OCI-LY7 (cell line): ENCODE data around the gene FBXW8. TPM values are rescaled to one million over a fixed set of nuclear protein-coding genes. Genes with fewer than 3 reads are reported as not detected.

Source experiments
- BruUV-seq: library from RNA; stranded (reverse); fragments of 400-500 nt; replicated peaks from 2 replicates; lab custom pipeline; 2021; lab: Mats Ljungman, UMichigan
- CTCF ChIA-PET: fragments of 300-600 bp; sonication (Branson Sonifier 250); formaldehyde crosslinking; loops from one replicate; lab custom pipeline; 2022; ENCODE audit warnings: antibody characterized with exemption; ENCODE audit not compliant: unreplicated experiment; lab: Charles Lee
- POLR2A ChIA-PET: fragments of 300-600 bp; sonication (Branson Sonifier 250); formaldehyde crosslinking; loops from one replicate; lab custom pipeline; 2022; ENCODE audit warnings: antibody characterized with exemption; lab: Charles Lee
- DNase-seq: peaks from one replicate; pipeline ENCODE4 v3.0.0-alpha.2; 2015; ENCODE audit warnings: low spot score
- H2AFZ ChIP-seq: fragments of 200-600 bp; sonication (generic), shearing (Covaris generic); 2 replicates; pipeline ENCODE4 v1.6.1; 2014; ENCODE audit warnings: mild to moderate bottlenecking, antibody characterized with exemption, low read length, moderate library complexity
- H3K27ac ChIP-seq: fragments of 200-600 bp; sonication (generic); 2 replicates; pipeline ENCODE4 v1.5.1; 2014; ENCODE audit warnings: mixed run types, low read depth, mild to moderate bottlenecking, moderate library complexity, low read length, inconsistent platforms; ENCODE audit not compliant: poor library complexity, severe bottlenecking
- H3K36me3 ChIP-seq: fragments of 200-600 bp; sonication (generic); 2 replicates; pipeline ENCODE4 v1.6.1; 2014; ENCODE audit warnings: mild to moderate bottlenecking, antibody characterized with exemption, low read length, moderate library complexity, mixed read lengths; ENCODE audit not compliant: insufficient read depth
- H3K4me1 ChIP-seq: fragments of 200-600 bp; sonication (generic); 2 replicates; pipeline ENCODE4 v1.5.1; 2014; ENCODE audit warnings: mild to moderate bottlenecking, low read length; ENCODE audit not compliant: insufficient read depth, poor library complexity, severe bottlenecking
- H3K4me2 ChIP-seq: fragments of 200-600 bp; sonication (generic); 2 replicates; pipeline ENCODE4 v1.6.1; 2014; ENCODE audit warnings: mild to moderate bottlenecking, low read length
- H3K4me3 ChIP-seq: fragments of 200-600 bp; sonication (generic); 2 replicates; pipeline ENCODE4 v1.5.1; 2014; ENCODE audit warnings: mild to moderate bottlenecking, low read depth, low read length; ENCODE audit not compliant: poor library complexity, severe bottlenecking
- H3K79me2 ChIP-seq: fragments of 200-600 bp; sonication (generic); 2 replicates; pipeline ENCODE4 v1.6.1; 2016; ENCODE audit warnings: low read depth, mild to moderate bottlenecking, low read length, moderate library complexity, mixed read lengths; ENCODE audit not compliant: insufficient read depth
- H3K9me2 ChIP-seq: fragments of 200-600 bp; sonication (generic); 2 replicates; pipeline ENCODE4 v1.6.1; 2016; ENCODE audit warnings: mild to moderate bottlenecking, low read length, mixed read lengths; ENCODE audit not compliant: insufficient read depth
- H3K9me3 ChIP-seq: fragments of 200-600 bp; sonication (generic); 2 replicates; pipeline ENCODE4 v1.6.1; 2014; ENCODE audit warnings: mild to moderate bottlenecking, mixed run types, low read length, mixed read lengths
- H4K20me1 ChIP-seq: fragments of 200-600 bp; sonication (generic); 2 replicates; pipeline ENCODE4 v1.6.1; 2014; ENCODE audit warnings: mild to moderate bottlenecking, antibody characterized with exemption, low read length, moderate library complexity, mixed read lengths; ENCODE audit not compliant: insufficient read depth
- EZH2phosphoT487 ChIP-seq: fragments of 200-600 bp; sonication (generic); IDR thresholded peaks from 2 replicates; pipeline ENCODE4 v1.6.1; 2018; ENCODE audit warnings: low read depth, borderline replicate concordance, mild to moderate bottlenecking, mixed run types, antibody characterized with exemption, low read length, moderate library complexity, mixed read lengths
- intact Hi-C: fragments of 100-400 bp; cut with micrococcal nuclease; formaldehyde crosslinking; loops from one replicate; pipeline ENCODE4 v1.10.0; 2022; ENCODE audit not compliant: unreplicated experiment
- total RNA-seq, 2 experiments: library from RNA; depleted of rRNA in 1 of 2; stranded (reverse); fragments of >200 nt in 1 of 2; shearing (Covaris generic) in 1 of 2; gene quantifications; 2 replicates each; pipeline ENCODE4 v1.2.3, GENCODE V29; 2014 to 2022
- TF ChIP-seq, protein P1 (sequence below): fragments of 200-600 bp; sonication (generic); conservative IDR thresholded peaks from 2 replicates; pipeline ENCODE4 v1.5.1; 2014; ENCODE audit warnings: mild to moderate bottlenecking, antibody characterized with exemption, low read length, moderate library complexity, mixed read lengths

The FBXW8 gene
- total RNA-seq, 2 experiments from 2014 or later = 29.8 to 34.0 TPM

DNA sequence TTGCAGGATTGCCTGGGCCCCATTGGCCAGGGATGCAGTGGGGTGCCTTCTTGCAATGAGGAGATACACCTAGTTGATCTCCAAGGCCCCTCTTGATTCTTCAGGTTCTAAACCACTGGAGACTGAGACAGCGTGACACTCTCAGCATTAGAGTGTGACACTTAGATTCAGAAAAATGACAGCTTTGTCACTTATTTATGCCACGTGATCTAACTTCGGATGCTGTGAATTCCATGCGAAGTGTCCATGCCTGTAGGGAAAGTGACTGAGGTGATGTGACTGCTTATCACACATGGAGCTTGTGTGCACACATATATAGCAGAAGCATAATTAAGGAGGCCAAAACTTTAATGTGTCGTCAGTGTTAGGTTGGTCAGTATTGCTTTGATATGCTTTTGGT, 30.4 kb downstream of the FBXW8 start:
- Histone ChIP-seq H3K4me1 (no peaks in the 10 kb centered on the region), H3K4me3 (no peak overlapping the region), H2AFZ (no peak overlapping the region), H3K79me2 (no peaks in the 10 kb centered on the region), H3K27ac (no peak overlapping the region), H3K36me3 (peaks cover 48% of the 10 kb centered on the region), H4K20me1 (no peaks in the 10 kb centered on the region), H3K4me2 (no peak overlapping the region), H3K9me3 (peaks cover 11% of the 10 kb centered on the region; the same call in 1 of the 2 replicates), H3K9me2 (no peaks in the 10 kb centered on the region)
- DNase-seq = no peak
- no peak for TF ChIP-seq EZH2phosphoT487
- POLR2A ChIA-PET = no interaction called here
- CTCF ChIA-PET = no interaction called here
- intact Hi-C loops = no loop called here
- no TSS peak for BruUV-seq

DNA sequence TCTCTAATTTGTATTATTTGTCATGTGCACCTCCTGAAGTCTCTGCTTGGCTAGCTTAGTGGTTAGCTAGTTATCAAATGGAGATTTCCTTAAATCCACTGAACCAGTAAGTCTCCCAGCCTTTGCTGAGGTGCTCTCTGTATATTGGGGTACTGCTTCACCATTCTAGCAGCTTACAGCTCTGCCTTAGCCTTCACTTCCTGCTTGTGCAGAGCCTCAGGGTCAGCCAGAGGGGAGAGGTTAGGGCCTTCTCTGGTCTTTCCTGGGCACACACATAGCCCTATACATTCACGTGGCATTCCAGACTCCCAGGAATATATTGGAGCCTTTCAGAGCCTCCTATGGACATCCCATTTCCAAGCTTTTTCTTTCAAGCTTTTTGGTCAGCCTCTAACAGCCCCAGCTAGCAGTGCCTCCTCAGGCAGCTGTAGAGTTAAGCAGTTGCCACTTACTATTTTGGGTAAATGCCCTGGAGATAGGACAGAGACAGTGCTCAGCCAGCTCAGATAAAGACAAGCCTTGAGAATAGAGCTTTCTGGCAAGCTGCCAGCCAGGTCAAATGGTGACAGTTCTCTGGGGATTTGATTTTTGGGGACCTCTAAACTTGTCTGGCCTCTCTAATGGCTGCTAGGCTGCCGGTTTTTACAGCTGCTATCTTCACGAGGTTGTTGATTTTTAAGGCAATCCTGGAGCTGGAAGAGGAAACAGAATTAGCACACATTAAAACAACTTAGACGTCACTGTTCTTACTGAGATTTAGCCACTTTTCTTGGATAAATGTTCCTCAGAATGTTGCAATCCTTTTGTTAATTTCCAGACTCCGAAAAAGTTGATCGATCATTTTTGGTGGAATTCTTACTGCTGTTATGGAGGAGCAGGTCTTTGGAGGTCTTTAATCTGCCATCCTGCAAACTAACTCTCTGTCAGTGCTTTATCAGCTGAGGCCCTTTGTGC, 32.9 kb downstream of the FBXW8 start:
- no peak overlapping the region for H3K27ac ChIP-seq
- H3K9me3 ChIP-seq = peaks cover 11% of the 10 kb centered on the region; the same call in 1 of the 2 replicates
- CTCF ChIA-PET = no interaction called here
- H4K20me1 ChIP-seq = no peaks in the 10 kb centered on the region
- H3K4me1 ChIP-seq = no peaks in the 10 kb centered on the region
- intact Hi-C loops = no loop called here
- H3K4me2 ChIP-seq = no peak overlapping the region
- H2AFZ ChIP-seq = no peak overlapping the region
- TF ChIP-seq, protein P1, sequence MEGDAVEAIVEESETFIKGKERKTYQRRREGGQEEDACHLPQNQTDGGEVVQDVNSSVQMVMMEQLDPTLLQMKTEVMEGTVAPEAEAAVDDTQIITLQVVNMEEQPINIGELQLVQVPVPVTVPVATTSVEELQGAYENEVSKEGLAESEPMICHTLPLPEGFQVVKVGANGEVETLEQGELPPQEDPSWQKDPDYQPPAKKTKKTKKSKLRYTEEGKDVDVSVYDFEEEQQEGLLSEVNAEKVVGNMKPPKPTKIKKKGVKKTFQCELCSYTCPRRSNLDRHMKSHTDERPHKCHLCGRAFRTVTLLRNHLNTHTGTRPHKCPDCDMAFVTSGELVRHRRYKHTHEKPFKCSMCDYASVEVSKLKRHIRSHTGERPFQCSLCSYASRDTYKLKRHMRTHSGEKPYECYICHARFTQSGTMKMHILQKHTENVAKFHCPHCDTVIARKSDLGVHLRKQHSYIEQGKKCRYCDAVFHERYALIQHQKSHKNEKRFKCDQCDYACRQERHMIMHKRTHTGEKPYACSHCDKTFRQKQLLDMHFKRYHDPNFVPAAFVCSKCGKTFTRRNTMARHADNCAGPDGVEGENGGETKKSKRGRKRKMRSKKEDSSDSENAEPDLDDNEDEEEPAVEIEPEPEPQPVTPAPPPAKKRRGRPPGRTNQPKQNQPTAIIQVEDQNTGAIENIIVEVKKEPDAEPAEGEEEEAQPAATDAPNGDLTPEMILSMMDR = no peak
- no peak for TF ChIP-seq EZH2phosphoT487
- no TSS peak for BruUV-seq
- H3K79me2 ChIP-seq = no peaks in the 10 kb centered on the region
- H3K9me2 ChIP-seq = no peaks in the 10 kb centered on the region
- no peak for DNase-seq
- POLR2A ChIA-PET = interaction anchor here (1.2 kb wide), 1 partner anchor 22 kb away, joined by 3 read pairs; no protein-coding TSS in a partner anchor
- H3K36me3 ChIP-seq = peaks cover 52% of the 10 kb centered on the region
- no peak overlapping the region for H3K4me3 ChIP-seq

DNA sequence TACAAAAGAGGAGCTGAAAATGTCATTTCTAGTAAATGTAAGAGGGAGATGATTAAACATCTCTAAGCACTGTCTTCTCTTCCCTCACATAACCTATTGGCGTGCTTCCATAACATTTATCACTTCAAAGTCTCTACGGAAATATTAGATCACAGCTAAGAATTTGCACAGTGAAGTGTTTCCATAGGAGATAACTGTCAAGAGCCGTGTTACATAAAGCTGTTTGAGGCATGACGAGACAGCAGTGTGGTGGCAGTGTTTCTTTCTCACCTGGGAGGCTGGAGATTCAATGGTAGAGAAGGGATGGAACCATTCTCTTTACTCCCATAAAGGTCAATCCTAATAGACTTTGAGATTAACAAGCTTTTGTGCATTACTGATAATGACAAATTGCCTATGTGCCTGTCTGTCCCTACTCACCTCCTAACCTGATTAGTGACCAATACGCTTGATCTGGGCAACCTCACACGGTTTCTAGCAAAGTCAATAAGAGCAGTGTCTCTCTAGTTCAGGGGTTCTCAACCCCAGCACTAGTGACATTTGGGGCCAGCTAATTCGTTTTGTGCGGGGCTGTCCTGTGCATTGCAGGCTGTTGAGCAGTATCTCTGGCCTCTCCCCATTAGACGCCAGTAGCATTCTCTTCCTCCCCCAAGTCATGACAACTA, 35.3 kb downstream of the FBXW8 start:
- H3K79me2 ChIP-seq = no peaks in the 10 kb centered on the region
- no peak overlapping the region for H3K4me3 ChIP-seq
- H2AFZ ChIP-seq = no peak overlapping the region
- H3K4me1 ChIP-seq = no peaks in the 10 kb centered on the region
- TF ChIP-seq, protein P1 = no peak
- TF ChIP-seq EZH2phosphoT487 = no peak
- no peak overlapping the region for H3K4me2 ChIP-seq
- no TSS peak for BruUV-seq
- H3K9me2 ChIP-seq = no peaks in the 10 kb centered on the region
- H3K27ac ChIP-seq = no peak overlapping the region
- ChIA-PET POLR2A (interaction anchor here (1.1 kb wide), 2 partner anchors 10 to 423 kb away, joined by 4 to 5 read pairs; no protein-coding TSS in a partner anchor), CTCF (no interaction called here)
- DNase-seq = no peak
- intact Hi-C loops = no loop called here
- H3K9me3 ChIP-seq = peaks cover 11% of the 10 kb centered on the region; the same call in 1 of the 2 replicates
- H3K36me3 ChIP-seq = peaks cover 60% of the 10 kb centered on the region
- H4K20me1 ChIP-seq = no peaks in the 10 kb centered on the region
